Duodenal mucosa (tissue), 2 donors: ENCODE data around the gene PLAAT4.
"Not testable (repeated sequence)": the region's sequence is repeated elsewhere in the genome, so short reads cannot be mapped to it uniquely, and the experiment has no call there.

Experiments used
- H3K27ac ChIP-seq: one replicate; pipeline ENCODE4 v1.7.0; 2013; ENCODE audit warnings: low read depth, low read length
- H3K27me3 ChIP-seq, 2 donors: one replicate each; pipeline ENCODE4 v1.7.0; 2013; ENCODE audit warnings: low read length in 2 of 2, control low read depth in 1 of 2; ENCODE audit not compliant: insufficient read depth in 2 of 2, control insufficient read depth in 1 of 2
- H3K36me3 ChIP-seq, 2 donors: one replicate each; pipeline ENCODE4 v1.7.0; 2013; ENCODE audit warnings: low read length in 2 of 2, control low read depth in 1 of 2; ENCODE audit not compliant: insufficient read depth in 2 of 2, control insufficient read depth in 1 of 2
- H3K4me1 ChIP-seq, 2 donors: one replicate each; pipeline ENCODE4 v1.7.0; 2013; ENCODE audit warnings: low read length in 2 of 2, control low read depth in 1 of 2; ENCODE audit not compliant: insufficient read depth in 2 of 2, control insufficient read depth in 1 of 2
- H3K4me3 ChIP-seq, 2 donors: one replicate each; pipeline ENCODE4 v1.7.0; 2013; ENCODE audit warnings: low read length in 2 of 2, low read depth in 1 of 2
- H3K9ac ChIP-seq, 2 donors: one replicate each; pipeline ENCODE4 v1.7.0; 2013; ENCODE audit warnings: low read length in 2 of 2, low read depth in 1 of 2
- H3K9me3 ChIP-seq, 2 donors: one replicate each; pipeline ENCODE4 v1.7.0; 2013; ENCODE audit warnings: low read length in 2 of 2, control low read depth in 1 of 2; ENCODE audit not compliant: control insufficient read depth in 1 of 2

PLAAT4 gene

DNA sequence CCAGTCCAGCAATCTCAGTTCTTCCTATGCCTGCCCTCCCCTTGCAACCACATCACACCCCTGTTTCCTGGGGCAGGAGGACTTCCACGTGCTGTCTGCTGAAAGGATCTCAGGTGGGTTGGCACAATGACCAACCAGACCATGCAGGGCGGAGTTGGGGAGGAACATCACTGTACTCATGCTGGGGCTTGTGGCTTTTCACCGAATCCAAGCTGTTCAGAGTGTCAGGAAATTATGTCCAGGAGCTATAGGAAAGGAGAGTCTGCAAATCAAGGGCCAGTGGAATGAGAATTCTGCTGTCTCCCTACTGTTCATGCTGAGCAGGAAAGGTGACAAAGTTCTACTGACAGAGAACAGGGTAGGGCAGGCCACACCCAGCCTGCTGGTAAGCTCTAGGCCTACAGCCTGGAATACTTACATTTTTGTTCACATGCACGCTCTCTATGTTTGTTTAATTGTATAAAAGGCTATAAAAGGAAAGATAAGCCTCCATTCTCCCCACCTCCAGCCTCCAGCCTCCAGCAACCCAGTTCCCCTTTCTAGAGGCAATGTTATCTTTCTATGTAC lies 28.3 kb downstream of the PLAAT4 start:
- H3K36me3 ChIP-seq, result no peaks in the 10 kb centered on the region
- H3K4me1 ChIP-seq, result peaks cover 29 to 51% of the 10 kb centered on the region in 2 donors
- H3K4me3 ChIP-seq, result peak overlapping the region; percentile 16 to 55
- no peaks in the 10 kb centered on the region for H3K9me3 ChIP-seq
- peak overlapping the region; percentile 52 to 57 for H3K9ac ChIP-seq
- H3K27ac ChIP-seq, result peak overlapping the region; percentile 90
- no peaks in the 10 kb centered on the region for H3K27me3 ChIP-seq

GRCh38 chr11:63567044-63567840 lies 30.6 kb downstream of the PLAAT4 start:
- Histone ChIP-seq H3K9me3 (no peaks in the 10 kb centered on the region), H3K36me3 (no peaks in the 10 kb centered on the region), H3K4me1 (peaks cover 29 to 40% of the 10 kb centered on the region in 2 donors), H3K27me3 (no peaks in the 10 kb centered on the region), H3K27ac (peak overlapping the region; percentile 59), H3K4me3 (peak overlapping the region; percentile 13 to 49), H3K9ac (peak overlapping the region in 1 of 2 donors; percentile 11)

- H3K4me1 ChIP-seq, result peaks cover 25 to 32% of the 10 kb centered on the region in 2 donors
- H3K9ac ChIP-seq, result no peak overlapping the region
- no peak overlapping the region for H3K4me3 ChIP-seq
- H3K9me3 ChIP-seq, result no peaks in the 10 kb centered on the region
- H3K27me3 ChIP-seq, result no peaks in the 10 kb centered on the region
- H3K36me3 ChIP-seq, result no peaks in the 10 kb centered on the region
- no peak overlapping the region for H3K27ac ChIP-seq
These were observed 33.0 kb downstream of the PLAAT4 start for GRCh38 chr11:63569570-63569969.

DNA sequence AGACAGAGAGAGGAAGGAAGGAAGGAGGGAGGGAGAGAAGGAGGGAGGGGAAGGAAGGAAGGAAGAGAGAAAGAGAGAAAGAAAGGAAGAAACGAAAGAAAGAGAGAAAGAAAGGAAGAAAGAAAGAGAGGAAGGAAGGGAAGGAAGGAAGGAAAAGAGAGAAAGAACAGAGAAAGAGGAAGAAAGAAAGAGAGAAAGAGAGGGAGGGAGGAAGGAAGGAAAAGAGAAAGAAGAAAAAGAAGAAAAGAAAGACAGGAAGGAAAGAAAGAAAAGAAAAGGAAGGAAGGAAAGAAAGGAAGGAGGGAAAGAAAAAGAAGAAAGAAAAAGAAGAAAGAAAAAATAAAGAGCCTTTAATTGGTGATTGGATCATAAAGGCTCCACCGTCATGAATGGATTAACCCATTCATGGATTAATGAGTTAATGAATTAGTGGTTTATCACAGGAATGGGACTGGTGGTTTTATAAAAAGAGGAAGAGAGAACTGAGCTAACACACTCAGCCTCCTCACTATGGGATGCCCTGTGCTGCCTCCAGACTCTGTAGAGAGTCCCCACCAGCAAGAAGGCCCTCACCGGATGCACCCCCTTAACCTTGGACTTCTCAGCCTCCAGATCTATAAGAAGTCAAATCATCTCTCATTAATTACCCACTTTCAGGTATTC lies 35.5 kb downstream of the PLAAT4 start:
- Histone ChIP-seq H3K4me3 (no peak overlapping the region), H3K27me3 (no peaks in the 10 kb centered on the region), H3K4me1 (peaks cover 22 to 27% of the 10 kb centered on the region in 2 donors), H3K27ac (no peak overlapping the region), H3K9ac (no peak overlapping the region), H3K36me3 (no peaks in the 10 kb centered on the region), H3K9me3 (no peaks in the 10 kb centered on the region)

DNA sequence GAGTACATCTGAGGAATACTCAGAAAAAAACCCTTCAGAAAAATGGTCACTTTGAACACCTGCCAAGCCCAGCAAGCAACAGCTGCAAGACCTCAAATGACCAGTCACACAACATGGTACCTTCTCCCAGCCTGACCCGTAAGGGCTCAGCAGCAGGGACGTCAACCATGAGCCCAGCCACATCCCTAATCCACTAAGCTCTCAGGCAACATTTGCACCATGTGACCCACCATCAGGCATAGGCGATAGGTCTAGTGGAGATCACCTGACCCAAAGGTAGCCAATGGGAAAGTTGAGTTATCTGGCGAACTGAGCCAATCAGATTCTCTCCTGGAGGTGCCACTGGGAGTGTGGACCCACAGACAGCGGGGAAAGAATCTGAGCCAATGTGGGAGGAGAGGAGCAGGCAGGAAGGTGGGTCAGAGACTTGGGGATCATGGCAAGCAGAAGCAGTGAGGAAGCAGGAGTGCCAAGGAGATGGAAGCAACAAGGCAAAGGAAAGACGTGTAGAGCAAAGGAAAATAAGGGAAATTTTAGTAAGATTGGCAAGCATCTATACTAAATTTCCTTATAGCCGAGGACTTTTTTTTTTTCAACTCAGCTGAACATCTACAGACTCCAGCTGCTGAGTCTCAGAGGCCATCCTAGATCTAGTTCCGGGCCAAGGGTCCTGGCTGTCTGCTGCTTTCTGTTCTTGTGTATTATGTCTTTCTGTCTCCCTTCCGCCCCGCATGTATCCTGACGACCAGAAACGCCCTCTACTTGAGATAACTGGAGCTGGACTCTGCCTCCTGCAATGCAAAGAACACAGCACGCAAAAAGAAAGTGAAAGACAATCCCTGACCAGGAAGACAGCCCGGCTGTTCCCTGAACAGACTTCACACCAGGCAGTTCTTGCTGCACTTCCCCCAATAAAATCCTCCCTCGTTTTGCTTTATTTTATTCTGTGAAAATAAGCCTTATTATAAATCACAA lies 37.6 kb downstream of the PLAAT4 start:
- Histone ChIP-seq H3K36me3 (no peaks in the 10 kb centered on the region), H3K9me3 (no peaks in the 10 kb centered on the region), H3K9ac (peak overlapping the region; percentile 52 to 58), H3K27me3 (no peaks in the 10 kb centered on the region), H3K4me1 (peaks cover 19 to 22% of the 10 kb centered on the region in 2 donors), H3K27ac (peak overlapping the region; percentile 72), H3K4me3 (peak overlapping the region; percentile 53 to 62)

- peaks cover 3% of the 10 kb centered on the region in 2 donors for H3K9me3 ChIP-seq
- peaks cover 19 to 22% of the 10 kb centered on the region in 2 donors for H3K4me1 ChIP-seq
- H3K36me3 ChIP-seq, result peaks cover 0 to 2% of the 10 kb centered on the region in 2 donors
- H3K27me3 ChIP-seq, result no peaks in the 10 kb centered on the region
- peak overlapping the region; percentile 53 to 62 for H3K4me3 ChIP-seq
- peak overlapping the region; percentile 72 for H3K27ac ChIP-seq
- peak overlapping the region; percentile 52 to 57 for H3K9ac ChIP-seq
These were observed 38.4 kb downstream of the PLAAT4 start for GRCh38 chr11:63574856-63575602.

DNA sequence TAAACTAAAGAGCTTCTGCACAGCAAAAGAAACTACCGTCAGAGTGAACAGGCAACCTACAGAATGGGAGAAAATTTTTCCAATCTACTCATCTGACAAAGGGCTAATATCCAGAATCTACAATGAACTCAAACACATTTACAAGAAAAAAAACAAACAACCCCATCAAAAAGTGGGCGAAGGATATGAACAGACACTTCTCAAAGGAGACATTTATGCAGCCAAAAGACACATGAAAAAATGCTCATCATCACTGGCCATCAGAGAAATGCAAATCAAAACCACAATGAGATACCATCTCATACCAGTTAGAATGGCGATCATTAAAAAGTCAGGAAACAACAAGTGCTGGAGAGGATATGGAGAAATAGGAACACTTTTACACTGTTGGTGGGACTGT lies 42.3 kb downstream of the PLAAT4 start:
- not testable (repeated sequence) for H3K27ac ChIP-seq, H3K4me3 ChIP-seq, H3K9ac ChIP-seq, H3K27me3 ChIP-seq, H3K36me3 ChIP-seq
- Histone ChIP-seq H3K4me1 (peaks cover 15 to 16% of the 10 kb centered on the region in 2 donors), H3K9me3 (peaks cover 4 to 11% of the 10 kb centered on the region in 2 donors)

DNA sequence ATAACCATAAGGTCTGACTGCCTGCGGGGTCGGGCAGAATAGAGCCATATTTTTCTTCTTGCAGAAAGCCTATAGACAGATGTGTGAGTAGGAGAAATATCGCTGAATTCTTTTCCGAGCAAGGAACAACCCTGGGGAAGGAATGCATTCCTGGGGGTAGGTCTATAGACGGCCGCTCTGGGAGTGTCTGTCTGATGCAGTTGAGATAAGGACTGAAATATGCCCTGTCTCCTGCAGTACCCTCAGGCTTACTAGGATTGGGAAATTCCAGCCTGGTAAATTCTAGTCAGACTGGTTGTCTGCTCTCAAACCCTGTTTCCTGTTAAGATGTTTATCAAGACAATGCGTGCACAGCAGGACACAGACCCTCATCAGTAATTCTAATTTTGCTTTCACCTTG lies 44.6 kb downstream of the PLAAT4 start:
- H3K27ac ChIP-seq, H3K36me3 ChIP-seq: not testable (repeated sequence)

GRCh38 chr11:63583357-63583677 lies 46.7 kb downstream of the PLAAT4 start:
- peaks cover 0 to 7% of the 10 kb centered on the region in 2 donors for H3K36me3 ChIP-seq
- no peaks in the 10 kb centered on the region for H3K4me1 ChIP-seq
- no peak overlapping the region for H3K4me3 ChIP-seq
- H3K27me3 ChIP-seq, result no peaks in the 10 kb centered on the region
- H3K9ac ChIP-seq, result no peak overlapping the region
- peaks cover 4 to 11% of the 10 kb centered on the region in 2 donors for H3K9me3 ChIP-seq
- H3K27ac ChIP-seq, result no peak overlapping the region

More for the DNA sequence above, 44.6 kb downstream of the PLAAT4 start:
- H3K9ac ChIP-seq, H3K27me3 ChIP-seq, H3K4me1 ChIP-seq, H3K4me3 ChIP-seq: not testable (repeated sequence)
- peaks cover 4 to 11% of the 10 kb centered on the region in 2 donors for H3K9me3 ChIP-seq
